DOHH2 (cell line): Measurements from ENCODE around the gene SLX4.

Source experiments
- H3F3A ChIP-seq: fragments of 200-600 bp; sonication (generic), shearing (Covaris generic); 2 replicates; pipeline ENCODE4 v1.6.0; 2016; ENCODE audit warnings: antibody characterized with exemption, mild to moderate bottlenecking; ENCODE audit not compliant: control insufficient read depth, insufficient read depth
- H3K27ac ChIP-seq: fragments of 200-600 bp; sonication (generic); 2 replicates; pipeline ENCODE4 v1.5.1; 2014; ENCODE audit warnings: low read depth, mild to moderate bottlenecking, low read length, moderate library complexity
- H3K27me3 ChIP-seq: fragments of 200-600 bp; sonication (generic); 2 replicates; pipeline ENCODE4 v1.6.1; 2014; ENCODE audit warnings: mild to moderate bottlenecking, low read length, mixed read lengths; ENCODE audit not compliant: control insufficient read depth
- H3K36me3 ChIP-seq: fragments of 200-600 bp; sonication (generic); 2 replicates; pipeline ENCODE4 v1.6.1; 2014; ENCODE audit warnings: mild to moderate bottlenecking, low read length, moderate library complexity, mixed read lengths; ENCODE audit not compliant: control insufficient read depth
- H3K4me1 ChIP-seq: fragments of 200-600 bp; sonication (generic); 2 replicates; pipeline ENCODE4 v1.6.1; 2014; ENCODE audit warnings: mild to moderate bottlenecking, low read length, mixed read lengths; ENCODE audit not compliant: control insufficient read depth
- H3K4me2 ChIP-seq: fragments of 200-600 bp; sonication (generic); 2 replicates; pipeline ENCODE4 v1.6.0; 2014; ENCODE audit warnings: mild to moderate bottlenecking, low read length, moderate library complexity
- H3K4me3 ChIP-seq: fragments of 200-600 bp; sonication (generic); 2 replicates; pipeline ENCODE4 v1.5.1; 2014; ENCODE audit warnings: mild to moderate bottlenecking, low read length, mixed read lengths
- H3K79me2 ChIP-seq: fragments of 200-600 bp; sonication (generic); 2 replicates; pipeline ENCODE4 v1.6.1; 2014; ENCODE audit warnings: mild to moderate bottlenecking, low read length, mixed read lengths; ENCODE audit not compliant: control insufficient read depth
- H3K9me2 ChIP-seq: fragments of 200-600 bp; sonication (generic); replicated peaks from 2 replicates; pipeline ENCODE4 v1.6.1; 2014; ENCODE audit warnings: mild to moderate bottlenecking, low read length, mixed read lengths; ENCODE audit not compliant: control insufficient read depth
- H3K9me3 ChIP-seq: fragments of 200-600 bp; sonication (generic); 2 replicates; pipeline ENCODE4 v1.6.1; 2014; ENCODE audit warnings: antibody characterized with exemption, low read length, mixed read lengths; ENCODE audit not compliant: control insufficient read depth, insufficient read depth
- H4K20me1 ChIP-seq: fragments of 200-600 bp; sonication (generic); 2 replicates; pipeline ENCODE4 v1.6.0; 2014; ENCODE audit warnings: low read depth, mild to moderate bottlenecking, antibody characterized with exemption, low read length, moderate library complexity; ENCODE audit not compliant: control insufficient read depth, insufficient read depth
- CTCF ChIP-seq: fragments of 200-600 bp; sonication (generic); IDR thresholded peaks from one replicate; pipeline ENCODE4 v1.5.1; 2014; ENCODE audit warnings: antibody characterized with exemption, mild to moderate bottlenecking, low read depth, low read length; ENCODE audit not compliant: poor library complexity, severe bottlenecking
- EZH2phosphoT487 ChIP-seq: fragments of 200-600 bp; sonication (generic); IDR thresholded peaks from 2 replicates; pipeline ENCODE4 v1.6.1; 2017; ENCODE audit warnings: borderline replicate concordance, mild to moderate bottlenecking, antibody characterized with exemption, low read length, moderate library complexity, mixed read lengths

The SLX4 gene

GRCh38 chr16:3549906-3550305 is 61.5 kb downstream of the SLX4 start:
- Histone ChIP-seq H3K27ac (no peak overlapping the region), H3K79me2 (no peaks in the 10 kb centered on the region), H3K9me2 (no peaks in the 10 kb centered on the region; the same call in 1 of the 2 replicates), H3F3A (no peaks in the 10 kb centered on the region), H3K27me3 (no peaks in the 10 kb centered on the region), H4K20me1 (no peaks in the 10 kb centered on the region), H3K9me3 (no peaks in the 10 kb centered on the region), H3K4me2 (no peak overlapping the region), H3K4me3 (no peak overlapping the region), H3K4me1 (peaks cover 8% of the 10 kb centered on the region), H3K36me3 (peaks cover 84% of the 10 kb centered on the region)
- TF ChIP-seq EZH2phosphoT487 = no peak
- TF ChIP-seq CTCF = no peak

GRCh38 chr16:3548859-3549258 is 62.5 kb downstream of the SLX4 start:
- no peak overlapping the region for H3K27ac ChIP-seq
- peaks cover 82% of the 10 kb centered on the region for H3K36me3 ChIP-seq
- H3K9me3 ChIP-seq = no peaks in the 10 kb centered on the region
- no peaks in the 10 kb centered on the region for H3K79me2 ChIP-seq
- no peak overlapping the region for H3K4me3 ChIP-seq
- no peak overlapping the region for H3K4me2 ChIP-seq
- H3K27me3 ChIP-seq = no peaks in the 10 kb centered on the region
- H3F3A ChIP-seq = no peaks in the 10 kb centered on the region
- H4K20me1 ChIP-seq = no peaks in the 10 kb centered on the region
- no peaks in the 10 kb centered on the region; the same call in 1 of the 2 replicates for H3K9me2 ChIP-seq
- TF ChIP-seq CTCF (no peak), EZH2phosphoT487 (no peak)
- H3K4me1 ChIP-seq = no peaks in the 10 kb centered on the region

- H3K36me3 ChIP-seq = peaks cover 83% of the 10 kb centered on the region
- H3K4me2 ChIP-seq = no peak overlapping the region
- no peaks in the 10 kb centered on the region for H3K4me1 ChIP-seq
- no peak overlapping the region for H3K4me3 ChIP-seq
- no peaks in the 10 kb centered on the region for H4K20me1 ChIP-seq
- no peak overlapping the region for H3K27ac ChIP-seq
- H3K27me3 ChIP-seq = no peaks in the 10 kb centered on the region
- H3K9me3 ChIP-seq = no peaks in the 10 kb centered on the region
- H3K9me2 ChIP-seq = no peaks in the 10 kb centered on the region; the same call in 1 of the 2 replicates
- H3K79me2 ChIP-seq = no peaks in the 10 kb centered on the region
- TF ChIP-seq CTCF = no peak
- TF ChIP-seq EZH2phosphoT487 = no peak
- no peaks in the 10 kb centered on the region for H3F3A ChIP-seq
These were observed 63.0 kb downstream of the SLX4 start for GRCh38 chr16:3548445-3548844.
